Mammary epithelial cell (primary cell): ENCODE results near the gene DTNBP1.

ENCODE experiments used
- EZH2 ChIP-seq: IDR thresholded peaks from 2 replicates; pipeline ENCODE4 v1.6.1; 2012; ENCODE audit warnings: low read length, inconsistent platforms, borderline replicate concordance
- TF ChIP-seq, protein P1 (sequence below), 2 donors: IDR thresholded peaks in 1 of 2; conservative IDR thresholded peaks in 1 of 2; 2 replicates each; pipeline ENCODE4 v1.5.1; 2011 to 2012; ENCODE audit warnings: inconsistent platforms in 2 of 2, low read length in 2 of 2, mild to moderate bottlenecking in 2 of 2, control low read depth in 1 of 2, low read depth in 1 of 2; ENCODE audit not compliant: insufficient read depth in 1 of 2; ENCODE audit errors: extremely low read depth in 1 of 2

DNA sequence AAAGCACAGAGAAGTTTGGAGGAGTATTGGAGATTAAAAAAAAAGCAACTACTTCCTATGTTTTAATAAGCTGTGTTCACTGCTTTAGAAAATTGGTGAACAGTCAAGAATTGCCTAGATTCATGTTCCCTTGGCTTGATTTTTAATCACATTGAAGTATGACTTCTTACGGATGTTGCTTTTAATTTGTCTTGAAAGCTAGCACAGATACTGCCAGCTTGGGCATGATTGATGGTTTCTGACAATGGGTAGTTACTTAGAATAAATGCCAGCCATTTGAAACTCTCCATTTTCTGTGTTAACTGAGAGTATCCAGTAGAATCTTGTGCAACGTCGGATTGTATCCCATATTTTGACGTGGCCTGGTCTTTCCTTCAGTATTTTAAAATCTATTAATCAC lies 178.0 kb downstream of the DTNBP1 start:
- TF ChIP-seq, protein P1, sequence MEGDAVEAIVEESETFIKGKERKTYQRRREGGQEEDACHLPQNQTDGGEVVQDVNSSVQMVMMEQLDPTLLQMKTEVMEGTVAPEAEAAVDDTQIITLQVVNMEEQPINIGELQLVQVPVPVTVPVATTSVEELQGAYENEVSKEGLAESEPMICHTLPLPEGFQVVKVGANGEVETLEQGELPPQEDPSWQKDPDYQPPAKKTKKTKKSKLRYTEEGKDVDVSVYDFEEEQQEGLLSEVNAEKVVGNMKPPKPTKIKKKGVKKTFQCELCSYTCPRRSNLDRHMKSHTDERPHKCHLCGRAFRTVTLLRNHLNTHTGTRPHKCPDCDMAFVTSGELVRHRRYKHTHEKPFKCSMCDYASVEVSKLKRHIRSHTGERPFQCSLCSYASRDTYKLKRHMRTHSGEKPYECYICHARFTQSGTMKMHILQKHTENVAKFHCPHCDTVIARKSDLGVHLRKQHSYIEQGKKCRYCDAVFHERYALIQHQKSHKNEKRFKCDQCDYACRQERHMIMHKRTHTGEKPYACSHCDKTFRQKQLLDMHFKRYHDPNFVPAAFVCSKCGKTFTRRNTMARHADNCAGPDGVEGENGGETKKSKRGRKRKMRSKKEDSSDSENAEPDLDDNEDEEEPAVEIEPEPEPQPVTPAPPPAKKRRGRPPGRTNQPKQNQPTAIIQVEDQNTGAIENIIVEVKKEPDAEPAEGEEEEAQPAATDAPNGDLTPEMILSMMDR (conservative IDR thresholded peaks at IDR 0.05 in 1 of 2, IDR thresholded peaks at IDR 0.05 in 1 of 2; ENCODE audit: extremely low read depth in 1 of 2, insufficient read depth in 1 of 2, low read depth in 1 of 2, low read length in 2 of 2), result no peak
- TF ChIP-seq EZH2, result no peak
